ENCODE results near the gene GFM1.

Gene GFM1

GRCh38 chr3:158644345-158644908, at the start of gene GFM1:
Gene GFM1 (plus strand): TSS chr3:158644527. CDS start chr3:158644635, 108 bp downstream.
- peak; percentile 97 for DNase-seq

- DNase-seq, result no peak
These were observed 43.5 kb upstream of the GFM1 start for GRCh38 chr3:158600787-158601186.

GRCh38 chr3:158602227-158602626, 42.1 kb upstream of the GFM1 start:
- no peak for DNase-seq

- no peak for DNase-seq
These were observed 26.1 kb upstream of the GFM1 start for GRCh38 chr3:158617982-158618875.

GRCh38 chr3:158625881-158626280, 18.4 kb upstream of the GFM1 start:
- DNase-seq, result no peak

- DNase-seq, result no peak
These were observed 12.3 kb upstream of the GFM1 start for GRCh38 chr3:158631981-158632380.

GRCh38 chr3:158640646-158641045, 3.7 kb upstream of the GFM1 start:
- no peak for DNase-seq

GRCh38 chr3:158642005-158642404, 2.3 kb upstream of the GFM1 start:
- DNase-seq, result no peak

- no peak for DNase-seq
These were observed 1.7 kb upstream of the GFM1 start for GRCh38 chr3:158642474-158643210.

GRCh38 chr3:158649791-158650190, 5.5 kb downstream of the GFM1 start:
- DNase-seq, result no peak

- no peak for DNase-seq
These were observed 6.9 kb downstream of the GFM1 start for GRCh38 chr3:158651192-158651591.

- DNase-seq, result no peak
These were observed 8.1 kb downstream of the GFM1 start for GRCh38 chr3:158652463-158652862.

GRCh38 chr3:158658889-158659288, 14.6 kb downstream of the GFM1 start:
- no peak for DNase-seq

- no peak for DNase-seq
These were observed 15.3 kb downstream of the GFM1 start for GRCh38 chr3:158659454-158660237.

- DNase-seq, result no peak
These were observed 16.4 kb downstream of the GFM1 start for GRCh38 chr3:158660711-158661110.

- no peak for DNase-seq
These were observed 18.9 kb downstream of the GFM1 start for GRCh38 chr3:158663246-158663645.

GRCh38 chr3:158663832-158664231, 19.5 kb downstream of the GFM1 start:
- DNase-seq, result no peak

- no peak for DNase-seq
These were observed 22.1 kb downstream of the GFM1 start for GRCh38 chr3:158666416-158666815.

- DNase-seq, result no peak
These were observed 24.2 kb downstream of the GFM1 start for GRCh38 chr3:158668506-158668905.

GRCh38 chr3:158671821-158672214, 27.5 kb downstream of the GFM1 start:
- DNase-seq, result no peak

- DNase-seq, result no peak
These were observed 28.2 kb downstream of the GFM1 start, which contains the start of gene LXN for GRCh38 chr3:158672215-158673176. Gene LXN (minus strand): TSS chr3:158672648. CDS start chr3:158672478, 170 bp downstream.

GRCh38 chr3:158678687-158679086, 34.4 kb downstream of the GFM1 start:
- no peak for DNase-seq
